Thoracic aorta (tissue), 2 donors: Measurements from ENCODE around the gene MRPS23. TPM values are rescaled to one million over a fixed set of nuclear protein-coding genes. Genes with fewer than 3 reads are reported as not detected.

ENCODE experiments used
- ATAC-seq: fragments of 150-250 bp; one replicate; pipeline ENCODE4 v1.8.0; 2017; ENCODE audit warnings: low read depth; ENCODE audit not compliant: insufficient number of reproducible peaks, low FRiP score
- DNase-seq: peaks from one replicate; pipeline ENCODE4 v3.0.0-alpha.2; 2020; ENCODE audit warnings: low spot score
- H3K27ac ChIP-seq, 2 donors: fragments of 200-600 bp; sonication (generic); 1 replicate in 1 of 2; 2 replicates in 1 of 2; pipeline ENCODE4 v1.5.1; 2016; ENCODE audit warnings: mild to moderate bottlenecking in 2 of 2, moderate library complexity in 2 of 2
- H3K27me3 ChIP-seq: fragments of 200-600 bp; sonication (generic); replicated peaks from 2 replicates; pipeline ENCODE4 v1.6.0; 2016; ENCODE audit warnings: mild to moderate bottlenecking; ENCODE audit not compliant: insufficient read depth
- H3K36me3 ChIP-seq: fragments of 200-600 bp; sonication (generic); one replicate; pipeline ENCODE4 v1.5.1; 2016
- H3K4me1 ChIP-seq, 2 donors: fragments of 200-600 bp; sonication (generic); 1 replicate in 1 of 2; 2 replicates in 1 of 2; pipeline versions ENCODE4 v1.5.1 to v1.6.0; 2016; ENCODE audit warnings: low read depth in 2 of 2, mild to moderate bottlenecking in 1 of 2; ENCODE audit not compliant: control insufficient read depth in 1 of 2
- H3K4me3 ChIP-seq: fragments of 200-600 bp; sonication (generic); 2 replicates; pipeline ENCODE4 v1.5.1; 2016; ENCODE audit warnings: mild to moderate bottlenecking
- H3K9me3 ChIP-seq: fragments of 200-600 bp; sonication (generic); 2 replicates; pipeline ENCODE4 v1.5.1; 2016
- total RNA-seq, 2 donors: library from RNA; depleted of rRNA; stranded (reverse); fragments of >200 nt; gene quantifications; one replicate each; pipeline versions ENCODE4 v1.1.0 to v1.2.3, GENCODE V29; 2016
- TF ChIP-seq, protein P1 (sequence below): fragments of 200-600 bp; sonication (generic); IDR thresholded peaks from one replicate; pipeline ENCODE4 v1.5.1; 2019; ENCODE audit warnings: antibody characterized with exemption

MRPS23 gene
- total RNA-seq, 2 donors from 2014 or later: 16.2 to 16.6 TPM

DNA sequence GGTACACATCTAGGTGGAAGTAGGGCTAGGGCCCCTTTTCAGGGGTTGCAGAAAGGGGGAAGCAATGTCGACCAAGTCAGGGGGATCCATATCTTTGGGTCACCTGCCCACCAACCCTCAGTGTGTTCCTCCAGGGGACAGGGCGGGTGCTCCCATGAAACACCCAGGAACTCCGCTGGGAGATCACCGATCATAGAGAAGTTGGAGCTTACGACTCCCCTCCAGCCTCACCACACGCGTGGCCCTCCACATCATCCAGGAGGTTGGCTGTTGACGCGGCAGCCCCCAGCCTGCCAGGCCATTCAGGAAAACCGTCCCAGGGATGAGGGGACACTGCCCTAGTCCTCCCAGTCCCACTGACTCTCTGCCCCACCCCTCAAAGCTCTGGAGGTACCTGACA lies 17.3 kb upstream of the MRPS23 start:
- H3K4me1 ChIP-seq: peaks cover 28 to 48% of the 10 kb centered on the region in 2 donors
- no peak overlapping the region for H3K4me3 ChIP-seq
- DNase-seq (no peak), ATAC-seq (no peak)
- H3K9me3 ChIP-seq: no peaks in the 10 kb centered on the region
- peak overlapping the region; percentile 82 to 94 for H3K27ac ChIP-seq
- H3K36me3 ChIP-seq: peaks cover 6% of the 10 kb centered on the region
- TF ChIP-seq, protein P1, sequence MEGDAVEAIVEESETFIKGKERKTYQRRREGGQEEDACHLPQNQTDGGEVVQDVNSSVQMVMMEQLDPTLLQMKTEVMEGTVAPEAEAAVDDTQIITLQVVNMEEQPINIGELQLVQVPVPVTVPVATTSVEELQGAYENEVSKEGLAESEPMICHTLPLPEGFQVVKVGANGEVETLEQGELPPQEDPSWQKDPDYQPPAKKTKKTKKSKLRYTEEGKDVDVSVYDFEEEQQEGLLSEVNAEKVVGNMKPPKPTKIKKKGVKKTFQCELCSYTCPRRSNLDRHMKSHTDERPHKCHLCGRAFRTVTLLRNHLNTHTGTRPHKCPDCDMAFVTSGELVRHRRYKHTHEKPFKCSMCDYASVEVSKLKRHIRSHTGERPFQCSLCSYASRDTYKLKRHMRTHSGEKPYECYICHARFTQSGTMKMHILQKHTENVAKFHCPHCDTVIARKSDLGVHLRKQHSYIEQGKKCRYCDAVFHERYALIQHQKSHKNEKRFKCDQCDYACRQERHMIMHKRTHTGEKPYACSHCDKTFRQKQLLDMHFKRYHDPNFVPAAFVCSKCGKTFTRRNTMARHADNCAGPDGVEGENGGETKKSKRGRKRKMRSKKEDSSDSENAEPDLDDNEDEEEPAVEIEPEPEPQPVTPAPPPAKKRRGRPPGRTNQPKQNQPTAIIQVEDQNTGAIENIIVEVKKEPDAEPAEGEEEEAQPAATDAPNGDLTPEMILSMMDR: no peak
- H3K27me3 ChIP-seq: no peaks in the 10 kb centered on the region

DNA sequence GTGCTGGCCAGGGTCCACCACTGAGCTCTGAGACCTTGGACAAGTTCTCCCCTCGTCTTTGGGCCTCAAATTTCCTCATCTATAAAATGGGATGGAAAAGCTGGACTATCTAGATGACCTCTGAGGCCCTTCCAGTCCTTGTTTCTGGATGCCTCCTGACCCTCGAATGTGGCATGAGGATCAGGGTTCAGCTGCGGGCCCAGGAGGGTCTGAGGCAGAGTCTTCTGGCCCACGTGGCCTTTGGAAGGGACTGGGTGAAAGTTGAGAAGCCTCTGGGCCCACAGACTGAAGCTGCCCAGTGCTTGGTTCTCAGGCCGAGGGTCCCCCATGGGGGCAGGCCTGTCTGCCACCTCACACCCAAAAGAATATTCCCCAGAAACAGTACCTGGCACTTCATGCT lies 16.9 kb upstream of the MRPS23 start:
- ATAC-seq: no peak
- peaks cover 3% of the 10 kb centered on the region for H3K36me3 ChIP-seq
- H3K4me3 ChIP-seq: no peak overlapping the region
- TF ChIP-seq, protein P1: no peak
- H3K9me3 ChIP-seq: no peaks in the 10 kb centered on the region
- H3K27me3 ChIP-seq: no peaks in the 10 kb centered on the region
- peaks cover 28 to 50% of the 10 kb centered on the region in 2 donors for H3K4me1 ChIP-seq
- peak overlapping the region; percentile 82 to 94 for H3K27ac ChIP-seq
- DNase-seq: no peak

DNA sequence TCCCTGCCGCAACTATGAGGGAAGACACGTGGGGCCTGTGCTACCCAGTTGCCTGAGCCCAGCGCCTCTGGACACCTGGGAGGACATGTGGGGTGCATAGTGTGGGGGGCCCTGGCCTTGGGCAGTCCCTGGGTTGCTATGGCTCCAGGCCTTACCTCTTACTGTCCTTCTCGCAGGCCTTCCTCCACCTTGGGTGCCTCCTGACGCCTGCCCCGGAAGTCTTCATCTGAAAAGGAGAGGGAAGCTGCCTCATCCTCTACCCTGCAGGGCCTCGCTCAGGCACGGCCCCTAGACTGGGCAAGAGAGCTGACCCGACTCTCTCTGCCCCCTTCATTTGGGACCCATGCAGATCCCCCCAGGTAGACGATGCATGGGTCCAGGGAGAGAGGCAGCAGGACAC lies 16.5 kb upstream of the MRPS23 start:
- peaks cover 3% of the 10 kb centered on the region for H3K36me3 ChIP-seq
- no peak overlapping the region for H3K4me3 ChIP-seq
- H3K27ac ChIP-seq: peak overlapping the region; percentile 82 to 94
- TF ChIP-seq, protein P1: no peak
- no peak for DNase-seq
- H3K4me1 ChIP-seq: peaks cover 29 to 52% of the 10 kb centered on the region in 2 donors
- no peak for ATAC-seq
- H3K27me3 ChIP-seq: no peaks in the 10 kb centered on the region
- no peaks in the 10 kb centered on the region for H3K9me3 ChIP-seq

DNA sequence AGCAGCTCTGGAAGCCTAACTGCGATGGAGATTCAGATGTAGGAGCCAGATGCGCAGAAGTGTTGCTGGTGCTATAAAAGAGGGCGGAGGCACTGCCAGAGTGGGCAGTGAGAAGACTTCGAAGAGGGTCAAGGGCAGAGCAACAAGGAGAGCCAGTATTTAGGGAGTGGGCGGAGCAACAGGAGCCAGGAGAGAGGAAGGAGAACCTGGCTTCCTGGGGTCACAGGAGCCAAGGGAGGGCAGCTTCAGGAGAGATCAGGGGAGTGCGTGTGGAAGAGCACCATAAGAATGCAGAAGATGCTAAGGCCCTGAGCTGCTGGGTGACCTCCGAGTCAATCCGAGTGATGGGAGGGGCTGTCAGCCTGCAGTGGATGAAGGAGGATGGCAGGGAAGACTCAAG lies 14.4 kb upstream of the MRPS23 start:
- Histone ChIP-seq H3K4me3 (no peak overlapping the region), H3K27me3 (no peaks in the 10 kb centered on the region), H3K36me3 (peaks cover 3% of the 10 kb centered on the region), H3K27ac (no peak overlapping the region), H3K9me3 (no peaks in the 10 kb centered on the region), H3K4me1 (peaks cover 38 to 57% of the 10 kb centered on the region in 2 donors)
- TF ChIP-seq, protein P1: no peak
- no peak for ATAC-seq
- no peak for DNase-seq

DNA sequence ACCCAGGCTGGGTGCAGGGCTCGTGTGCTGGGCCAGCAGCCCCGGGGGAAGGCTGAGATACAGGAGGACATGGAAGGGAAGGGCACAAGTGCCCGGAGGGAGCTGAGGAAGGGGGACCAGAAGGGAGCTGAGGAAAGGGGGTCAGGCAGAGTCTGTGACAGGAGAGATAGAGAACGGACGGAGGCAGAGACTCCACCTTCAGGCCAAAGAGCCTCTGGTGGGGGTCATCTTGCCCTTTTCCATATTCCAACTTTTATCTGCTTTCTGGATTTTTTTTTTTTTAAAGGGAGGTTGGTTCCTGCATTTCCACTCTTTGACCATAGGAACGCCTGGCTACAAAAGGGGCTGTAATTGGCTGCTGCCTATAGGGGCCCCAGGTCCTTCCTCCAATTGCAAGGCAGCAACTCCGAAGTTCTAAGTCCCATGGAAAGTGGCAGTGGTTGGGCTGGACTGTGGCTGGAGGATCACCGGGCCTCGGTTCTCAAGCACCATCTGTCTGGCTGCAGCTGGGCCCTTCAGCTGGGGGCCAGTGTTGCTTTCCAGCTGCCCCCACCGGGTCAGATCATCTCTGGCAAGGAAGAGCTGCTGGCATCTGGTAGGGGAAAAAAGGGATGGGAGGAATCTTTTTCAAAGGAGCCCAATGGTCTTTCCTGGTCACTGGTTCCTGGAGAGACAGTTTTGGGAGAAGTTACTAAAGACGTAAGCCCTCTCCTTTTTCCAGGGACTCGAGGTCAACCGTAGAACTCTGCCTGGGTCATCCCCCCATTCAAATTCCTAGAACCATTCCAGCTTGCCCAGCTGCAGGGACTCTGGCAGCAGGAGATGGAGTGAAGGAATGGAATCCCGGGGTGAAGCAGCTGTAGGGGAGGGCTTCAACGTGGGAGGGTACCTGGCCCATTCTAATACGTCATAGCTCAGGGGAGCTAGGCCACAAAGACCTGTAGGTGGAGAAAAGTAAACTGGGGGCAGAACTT lies 13.1 kb upstream of the MRPS23 start:
- no peak for ATAC-seq
- DNase-seq: no peak
- peaks cover 30 to 49% of the 10 kb centered on the region in 2 donors for H3K4me1 ChIP-seq
- H3K27me3 ChIP-seq: no peaks in the 10 kb centered on the region
- H3K27ac ChIP-seq: peak overlapping the region; percentile 80 to 87
- H3K4me3 ChIP-seq: no peak overlapping the region
- TF ChIP-seq, protein P1: no peak
- no peaks in the 10 kb centered on the region for H3K9me3 ChIP-seq
- H3K36me3 ChIP-seq: peaks cover 3% of the 10 kb centered on the region
